Spinal cord (tissue), 10 donors: Measurements from ENCODE around the gene TAOK3. TPM values are rescaled to one million over a fixed set of nuclear protein-coding genes. Genes with fewer than 3 reads are reported as not detected.
"Not testable (repeated sequence)": the region's sequence is repeated elsewhere in the genome, so short reads cannot be mapped to it uniquely, and the experiment has no call there.

ENCODE experiments used
- DNase-seq, 6 donors: peaks; one replicate each; pipeline versions ENCODE4 v3.0.0 to v3.0.0-alpha.2; 2013 to 2015; ENCODE audit warnings: low spot score in 6 of 6, low read depth in 4 of 6
- H3K27ac ChIP-seq: one replicate; pipeline ENCODE4 v1.5.1; 2013; ENCODE audit warnings: low read depth, low read length, control low read depth
- H3K27me3 ChIP-seq: one replicate; pipeline ENCODE4 v1.6.1; 2013; ENCODE audit warnings: low read length; ENCODE audit not compliant: control insufficient read depth, insufficient read depth
- H3K36me3 ChIP-seq: one replicate; pipeline ENCODE4 v1.6.1; 2013; ENCODE audit warnings: low read length; ENCODE audit not compliant: control insufficient read depth, insufficient read depth
- H3K4me1 ChIP-seq: one replicate; pipeline ENCODE4 v1.6.1; 2013; ENCODE audit warnings: low read length; ENCODE audit not compliant: control insufficient read depth, insufficient read depth
- H3K4me3 ChIP-seq: one replicate; pipeline ENCODE4 v1.5.1; 2013; ENCODE audit warnings: low read depth, low read length, control low read depth
- H3K9me3 ChIP-seq: one replicate; pipeline ENCODE4 v1.6.1; 2013; ENCODE audit warnings: low read length; ENCODE audit not compliant: control insufficient read depth, insufficient read depth
- WGBS: methylation state at CpG from one replicate; pipeline ENCODE4 v1.1.5; 2013; ENCODE audit warnings: missing lambda C conversion rate; ENCODE audit not compliant: insufficient coverage; 5-methylcytosine and 5-hydroxymethylcytosine counted together
- polyA plus RNA-seq, 2 donors: library from polyadenylated mRNA; unstranded; fragments of 120-200 nt; gene quantifications; one replicate each; pipeline ENCODE4 v1.2.1, GENCODE V29; 2013; ENCODE audit not compliant: insufficient read length in 2 of 2
- total RNA-seq, 2 donors: library from RNA; depleted of rRNA in 1 of 2; stranded (reverse); fragments of 120-200 nt in 1 of 2; fragments of >200 nt in 1 of 2; gene quantifications; one replicate each; pipeline versions ENCODE4 v1.2.3 to v1.2.4, GENCODE V29; 2013 to 2014
- donor health status: healthy.

The TAOK3 gene
- total and polyA plus RNA-seq, 4 donors: 46.9 to 107 (median 77.9) TPM

GRCh38 chr12:118144499-118144898, 228.2 kb downstream of the TAOK3 start:
- H3K27me3 ChIP-seq: no peaks in the 10 kb centered on the region
- H3K4me3 ChIP-seq: no peak overlapping the region
- DNase-seq: no peak
- no peak overlapping the region for H3K27ac ChIP-seq
- H3K9me3 ChIP-seq: no peaks in the 10 kb centered on the region
- H3K36me3 ChIP-seq: peaks cover 73% of the 10 kb centered on the region
- H3K4me1 ChIP-seq: peaks cover 2% of the 10 kb centered on the region
- WGBS: 93% methylated on average over 13 of the region's 13 CpGs

DNA sequence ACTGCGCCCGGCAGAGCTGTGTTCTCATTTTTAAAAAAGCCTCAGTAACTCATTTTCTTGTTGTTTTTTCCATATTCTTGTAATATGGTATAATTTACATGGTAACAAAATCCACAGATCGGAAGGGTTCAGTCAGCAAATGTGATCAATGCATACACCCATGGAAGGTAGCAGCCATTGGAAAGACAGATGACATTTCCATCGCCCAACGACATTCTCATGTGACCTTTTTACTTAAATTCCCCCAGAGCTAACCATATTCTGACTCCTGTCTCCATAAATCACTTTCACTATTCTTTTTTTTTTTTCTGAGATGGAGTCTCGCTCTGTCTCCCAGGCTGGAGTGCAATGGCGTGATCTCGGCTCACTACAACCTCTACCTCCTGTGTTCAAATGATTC, 231.9 kb downstream of the TAOK3 start:
- H3K27me3 ChIP-seq: no peaks in the 10 kb centered on the region
- H3K4me3 ChIP-seq: no peak overlapping the region
- WGBS: 100% methylated on average over 3 of the region's 8 CpGs
- no peaks in the 10 kb centered on the region for H3K9me3 ChIP-seq
- H3K4me1 ChIP-seq: peaks cover 30% of the 10 kb centered on the region
- no peak overlapping the region for H3K27ac ChIP-seq
- no peak for DNase-seq
- peaks cover 69% of the 10 kb centered on the region for H3K36me3 ChIP-seq

GRCh38 chr12:118137148-118137678, 235.5 kb downstream of the TAOK3 start:
- Histone ChIP-seq H3K9me3 (no peaks in the 10 kb centered on the region), H3K27me3 (no peaks in the 10 kb centered on the region), H3K4me3 (peak overlapping the region; percentile 69), H3K27ac (peak overlapping the region; percentile 78), H3K4me1 (peaks cover 38% of the 10 kb centered on the region), H3K36me3 (peaks cover 38% of the 10 kb centered on the region)
- WGBS: 92% methylated on average over 6 of the region's 10 CpGs
- DNase-seq: no peak

DNA sequence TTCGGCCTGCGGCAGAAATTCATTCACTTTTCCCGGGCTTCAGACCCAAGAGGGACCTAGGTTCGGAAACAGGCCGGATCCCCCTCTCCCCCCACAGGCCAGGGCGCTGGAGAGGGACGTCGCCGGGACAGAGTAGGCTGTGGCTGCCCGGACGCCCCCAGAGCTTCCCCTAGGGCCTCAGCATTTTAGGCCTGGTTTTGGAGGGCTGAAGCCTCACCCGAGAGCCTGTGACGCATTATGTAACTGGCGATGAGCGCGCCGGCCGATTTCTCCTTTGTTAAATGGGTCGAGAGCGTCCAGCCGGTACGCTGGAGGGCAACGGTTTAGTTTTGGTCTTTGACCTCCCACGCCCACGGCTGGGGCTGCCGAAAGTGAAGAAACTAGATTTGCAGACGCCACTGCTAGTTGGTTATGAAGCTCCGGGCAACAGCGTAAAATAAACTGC, 236.1 kb downstream of the TAOK3 start:
- peak overlapping the region; percentile 78 for H3K27ac ChIP-seq
- H3K36me3 ChIP-seq: peaks cover 33% of the 10 kb centered on the region
- DNase-seq: peak in 2 of 6 donors; percentile 46 to 62
- peaks cover 44% of the 10 kb centered on the region for H3K4me1 ChIP-seq
- H3K27me3 ChIP-seq: no peaks in the 10 kb centered on the region
- H3K4me3 ChIP-seq: peak overlapping the region; percentile 69
- H3K9me3 ChIP-seq: no peaks in the 10 kb centered on the region
- WGBS: 1% methylated on average over 26 of the region's 29 CpGs

DNA sequence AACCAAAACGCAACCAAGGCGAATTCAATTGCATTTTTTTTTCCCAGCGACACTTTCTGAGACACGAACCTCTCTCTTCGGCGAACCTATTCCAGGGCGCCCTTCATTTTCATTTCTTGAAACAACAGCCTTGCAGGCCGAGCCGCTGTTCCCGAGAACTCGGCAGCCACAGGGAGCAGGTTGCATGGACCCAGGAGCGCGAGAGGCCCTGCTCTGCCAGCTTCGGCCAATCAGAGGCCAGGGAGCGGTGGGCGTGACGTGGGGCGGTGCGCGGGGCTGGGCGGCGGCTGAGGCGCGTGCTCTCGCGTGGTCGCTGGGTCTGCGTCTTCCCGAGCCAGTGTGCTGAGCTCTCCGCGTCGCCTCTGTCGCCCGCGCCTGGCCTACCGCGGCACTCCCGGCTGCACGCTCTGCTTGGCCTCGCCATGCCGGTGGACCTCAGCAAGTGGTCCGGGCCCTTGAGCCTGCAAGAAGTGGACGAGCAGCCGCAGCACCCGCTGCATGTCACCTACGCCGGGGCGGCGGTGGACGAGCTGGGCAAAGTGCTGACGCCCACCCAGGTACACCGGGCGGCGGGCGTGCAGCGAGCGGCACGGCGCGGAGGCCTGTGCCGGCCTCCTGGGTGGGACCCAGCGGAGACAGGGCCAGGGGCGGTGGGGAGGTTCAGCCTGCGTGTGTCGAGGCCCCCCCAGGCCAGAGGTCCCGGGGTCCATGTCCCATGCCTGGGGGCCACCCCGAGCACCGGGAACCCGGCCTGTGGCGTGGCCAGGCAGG, 236.7 kb downstream of the TAOK3 start, which contains the start of gene PEBP1:
Gene PEBP1 (plus strand): TSS at position 337 of the 771 bp plus-strand sequence. CDS start 86 bp downstream, at position 423.
- H3K27ac ChIP-seq: peak within 1 kb of the TSS; percentile 83
- H3K9me3 ChIP-seq: no peaks in the 10 kb centered on the region
- peaks cover 50% of the 10 kb centered on the region for H3K4me1 ChIP-seq
- no peaks in the 10 kb centered on the region for H3K27me3 ChIP-seq
- DNase-seq: peak; percentile 82 to 98 (median 90)
- WGBS: under 1% methylated on average over 70 of the region's 70 CpGs
- H3K36me3 ChIP-seq: peaks cover 28% of the 10 kb centered on the region
- H3K4me3 ChIP-seq: peak within 1 kb of the TSS; percentile 69

DNA sequence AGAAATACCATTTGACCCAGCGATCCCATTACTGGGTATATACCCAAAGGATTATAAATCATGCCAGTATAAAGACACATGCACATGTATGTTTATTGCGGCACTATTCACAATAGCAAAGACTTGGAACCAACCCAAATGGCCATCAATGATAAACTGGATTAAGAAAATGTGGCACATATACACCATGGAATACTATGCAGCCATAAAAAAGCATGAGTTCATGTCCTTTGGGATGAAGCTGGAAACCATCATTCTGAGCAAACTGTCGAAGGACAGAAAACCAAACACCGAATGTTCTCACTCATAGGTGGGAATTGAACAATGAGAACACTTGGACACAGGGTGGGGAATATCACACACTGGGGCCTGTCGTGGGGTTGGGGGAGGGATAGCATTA, 243.3 kb downstream of the TAOK3 start:
- DNase-seq, H3K9me3 ChIP-seq, H3K4me3 ChIP-seq, H3K36me3 ChIP-seq, H3K27me3 ChIP-seq, H3K27ac ChIP-seq: not testable (repeated sequence)
- whole genome bisulfite sequencing: no CpG with 5 or more reads among the region's 5 CpGs
- H3K4me1 ChIP-seq: peaks cover 13% of the 10 kb centered on the region

DNA sequence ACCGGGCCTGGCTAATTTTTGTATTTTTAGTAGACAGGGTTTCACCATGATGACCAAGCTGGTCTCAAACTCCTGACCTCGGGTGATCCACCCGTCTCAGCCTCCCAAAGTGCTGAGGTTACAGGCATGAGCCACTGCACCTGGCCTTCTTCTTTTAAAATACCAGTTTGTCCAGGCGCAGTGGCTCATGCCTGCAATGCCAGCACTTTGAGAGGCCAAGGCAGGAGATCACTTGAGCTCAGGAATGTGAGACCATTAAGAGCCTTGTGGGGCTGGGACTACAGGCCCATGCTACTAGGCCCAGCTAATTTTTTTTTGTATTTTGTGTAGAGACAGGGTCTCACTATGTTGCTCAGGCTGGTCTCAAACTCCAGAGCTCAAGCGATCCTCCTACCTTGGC, 244.8 kb downstream of the TAOK3 start:
- no peak for DNase-seq
- WGBS: 96% methylated on average over 5 of the region's 5 CpGs
- no peaks in the 10 kb centered on the region for H3K9me3 ChIP-seq
- peaks cover 13% of the 10 kb centered on the region for H3K4me1 ChIP-seq
- H3K27me3 ChIP-seq: no peaks in the 10 kb centered on the region
- H3K36me3 ChIP-seq: peaks cover 4% of the 10 kb centered on the region
- H3K4me3 ChIP-seq: no peak overlapping the region
- no peak overlapping the region for H3K27ac ChIP-seq

DNA sequence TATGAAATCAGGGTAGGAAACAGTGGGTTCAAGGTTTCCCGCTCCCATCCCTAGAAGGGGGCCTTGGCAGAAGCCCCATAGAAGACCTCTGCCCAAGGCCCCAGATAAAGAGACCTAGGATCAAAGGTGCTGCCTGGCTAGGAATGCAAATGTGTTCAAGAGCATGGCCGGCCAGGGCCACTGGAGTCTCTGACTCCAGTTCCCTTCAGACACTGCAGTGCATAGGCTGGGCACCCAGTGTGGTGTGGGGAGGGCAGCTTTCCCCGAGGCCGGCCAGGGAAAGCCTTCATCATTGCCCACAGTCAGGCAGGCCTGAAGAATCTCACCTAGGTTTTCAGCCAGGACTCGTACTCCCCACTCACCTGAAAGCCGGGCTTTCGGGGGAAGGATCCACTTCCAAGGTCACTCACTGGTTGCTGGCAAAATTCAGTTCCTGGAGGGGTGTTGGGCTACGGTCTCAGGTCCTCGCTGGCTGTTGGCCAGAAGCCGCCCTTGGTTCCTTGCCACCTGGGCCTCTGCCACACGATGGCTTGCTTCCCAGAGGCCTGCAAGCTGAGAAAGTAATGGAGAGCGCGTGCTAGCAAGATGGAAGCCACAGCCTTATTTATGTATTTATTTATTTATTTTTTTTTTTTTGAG, 246.5 kb downstream of the TAOK3 start:
- no peak overlapping the region for H3K27ac ChIP-seq
- H3K27me3 ChIP-seq: no peaks in the 10 kb centered on the region
- H3K36me3 ChIP-seq: peaks cover 8% of the 10 kb centered on the region
- peak in 2 of 6 donors; percentile 69 to 79 for DNase-seq
- H3K9me3 ChIP-seq: no peaks in the 10 kb centered on the region
- no peak overlapping the region for H3K4me3 ChIP-seq
- 59% methylated on average over 7 of the region's 13 CpGs for whole genome bisulfite sequencing
- H3K4me1 ChIP-seq: peaks cover 4% of the 10 kb centered on the region

DNA sequence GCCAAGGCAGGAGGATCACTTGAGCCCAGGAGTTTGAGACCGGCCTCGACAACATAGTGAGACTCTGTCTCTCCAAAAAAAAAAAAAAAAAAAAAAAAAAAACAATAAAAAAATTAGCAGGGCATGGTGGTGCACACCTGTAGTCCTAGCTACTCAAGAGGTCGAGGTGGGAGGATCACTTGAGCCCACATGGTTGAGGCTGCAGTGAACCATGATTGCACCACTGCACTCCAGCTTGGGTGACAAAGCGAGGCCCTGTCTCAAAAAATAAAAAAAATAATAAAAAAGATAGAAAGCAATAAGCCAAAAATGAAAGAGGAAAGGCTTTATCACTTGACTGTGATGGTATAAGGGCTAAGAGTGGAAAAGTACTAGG, 247.0 kb downstream of the TAOK3 start:
- no peak overlapping the region for H3K4me3 ChIP-seq
- peaks cover 8% of the 10 kb centered on the region for H3K36me3 ChIP-seq
- no peaks in the 10 kb centered on the region for H3K27me3 ChIP-seq
- no peak for DNase-seq
- no peak overlapping the region for H3K27ac ChIP-seq
- H3K4me1 ChIP-seq: no peaks in the 10 kb centered on the region
- no peaks in the 10 kb centered on the region for H3K9me3 ChIP-seq
- WGBS: no CpG with 5 or more reads among the region's 4 CpGs
